NCI-H1417 (cell line): Measurements from ENCODE around the gene ANHX.

Source experiments
- DNase-seq, 3 experiments: peaks; one replicate each; lab custom pipeline; 2025; lab: John Stamatoyannopoulos, UW

The ANHX gene

DNA sequence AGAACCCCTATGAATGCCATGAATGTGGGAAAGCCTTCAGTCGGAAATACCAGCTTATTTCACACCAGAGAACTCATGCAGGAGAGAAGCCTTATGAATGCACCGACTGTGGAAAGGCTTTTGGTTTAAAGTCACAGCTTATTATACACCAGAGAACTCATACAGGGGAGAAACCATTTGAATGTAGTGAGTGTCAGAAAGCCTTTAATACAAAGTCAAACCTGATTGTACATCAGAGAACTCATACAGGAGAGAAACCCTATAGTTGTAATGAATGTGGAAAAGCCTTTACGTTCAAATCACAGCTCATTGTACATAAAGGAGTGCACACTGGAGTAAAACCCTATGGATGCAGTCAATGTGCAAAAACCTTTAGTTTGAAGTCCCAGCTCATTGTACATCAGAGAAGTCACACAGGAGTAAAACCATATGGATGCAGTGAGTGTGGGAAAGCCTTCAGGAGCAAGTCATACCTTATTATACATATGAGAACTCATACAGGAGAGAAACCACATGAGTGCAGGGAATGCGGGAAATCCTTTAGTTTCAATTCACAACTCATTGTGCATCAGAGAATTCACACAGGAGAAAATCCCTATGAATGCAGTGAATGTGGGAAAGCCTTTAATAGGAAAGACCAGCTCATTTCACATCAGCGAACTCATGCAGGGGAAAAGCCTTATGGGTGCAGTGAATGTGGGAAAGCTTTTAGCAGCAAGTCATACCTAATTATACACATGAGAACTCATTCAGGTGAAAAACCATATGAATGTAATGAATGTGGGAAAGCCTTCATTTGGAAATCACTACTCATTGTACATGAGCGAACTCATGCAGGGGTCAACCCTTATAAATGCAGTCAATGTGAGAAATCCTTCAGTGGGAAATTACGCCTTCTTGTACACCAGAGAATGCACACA lies 32.1 kb downstream of the ANHX start:
- DNase-seq, result peak in 1 of 3 experiments; percentile 24

DNA sequence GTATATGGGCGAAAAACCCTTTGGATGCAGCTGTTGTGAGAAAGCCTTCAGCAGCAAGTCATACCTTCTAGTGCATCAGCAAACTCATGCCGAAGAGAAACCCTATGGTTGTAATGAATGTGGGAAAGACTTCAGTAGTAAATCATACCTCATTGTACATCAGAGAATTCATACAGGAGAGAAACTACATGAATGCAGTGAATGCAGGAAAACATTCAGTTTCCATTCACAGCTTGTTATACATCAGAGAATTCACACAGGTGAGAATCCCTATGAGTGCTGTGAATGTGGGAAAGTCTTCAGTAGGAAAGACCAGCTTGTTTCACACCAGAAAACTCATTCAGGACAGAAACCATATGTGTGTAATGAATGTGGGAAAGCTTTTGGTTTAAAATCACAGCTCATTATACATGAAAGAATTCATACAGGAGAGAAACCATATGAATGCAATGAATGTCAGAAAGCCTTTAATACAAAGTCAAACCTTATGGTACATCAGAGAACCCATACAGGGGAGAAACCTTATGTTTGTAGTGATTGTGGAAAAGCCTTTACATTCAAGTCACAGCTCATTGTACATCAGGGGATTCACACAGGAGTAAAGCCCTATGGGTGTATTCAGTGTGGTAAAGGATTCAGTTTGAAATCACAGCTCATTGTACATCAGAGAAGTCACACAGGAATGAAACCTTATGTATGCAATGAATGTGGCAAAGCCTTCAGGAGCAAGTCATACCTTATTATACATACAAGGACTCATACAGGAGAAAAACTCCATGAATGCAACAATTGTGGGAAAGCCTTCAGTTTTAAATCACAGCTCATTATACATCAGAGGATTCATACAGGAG lies 33.0 kb downstream of the ANHX start:
- peak in 1 of 3 experiments; percentile 7 for DNase-seq

DNA sequence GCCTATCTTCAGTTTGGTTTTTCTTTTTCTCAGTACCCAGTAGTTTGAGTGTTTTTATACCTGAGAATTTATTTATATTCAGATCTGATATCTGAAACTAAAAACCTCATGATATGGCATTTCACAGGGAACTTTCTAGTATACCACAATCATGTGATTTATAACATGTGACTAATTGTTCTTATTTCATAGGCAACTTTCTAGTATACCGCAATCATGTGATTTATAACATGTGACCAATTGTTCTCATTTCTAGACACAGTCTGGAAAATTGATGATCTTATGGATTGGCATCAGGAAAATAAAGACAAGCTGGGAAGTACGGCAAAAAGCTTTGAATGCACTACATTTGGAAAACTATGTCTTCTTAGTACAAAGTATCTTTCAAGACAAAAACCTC lies 33.8 kb downstream of the ANHX start:
- DNase-seq, result no peak

DNA sequence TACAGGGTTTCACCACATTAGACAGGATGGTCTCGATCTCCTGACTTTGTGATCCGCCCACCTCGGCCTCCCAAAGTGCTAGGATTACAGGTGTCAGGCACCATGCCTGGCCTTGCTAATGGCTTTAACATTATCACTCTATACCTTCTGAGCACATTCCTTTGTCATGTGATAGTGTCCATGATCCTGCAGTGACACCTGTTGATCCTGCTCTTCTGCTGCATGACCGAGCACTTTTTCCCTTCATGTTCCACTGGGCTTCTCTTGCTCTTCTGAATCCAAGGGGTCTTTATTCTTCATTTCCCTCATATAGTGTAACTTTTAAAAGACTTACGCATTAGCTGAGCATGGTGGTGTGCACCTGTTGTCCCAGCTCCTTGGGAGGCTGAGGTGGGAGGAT lies 42.8 kb downstream of the ANHX start:
- no peak for DNase-seq

DNA sequence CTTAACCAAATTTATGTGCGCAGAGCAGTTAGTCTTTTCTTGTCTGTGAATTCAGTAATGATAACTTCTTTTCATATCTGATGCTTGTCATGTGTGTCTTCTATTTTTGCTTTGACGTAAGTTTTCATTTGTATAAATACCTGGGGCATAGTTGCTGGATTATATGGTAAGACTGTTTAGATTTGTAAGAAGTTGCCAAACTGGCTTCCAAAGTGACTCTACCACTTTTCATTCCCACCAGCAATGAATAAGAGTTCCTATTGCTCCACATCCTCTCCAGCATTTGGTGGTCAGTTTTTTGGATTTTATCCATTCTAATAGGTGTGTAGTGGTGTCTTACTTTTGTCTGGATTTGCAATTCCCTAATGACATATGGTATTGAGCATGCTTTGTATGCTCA lies 45.5 kb downstream of the ANHX start:
- DNase-seq, result no peak

DNA sequence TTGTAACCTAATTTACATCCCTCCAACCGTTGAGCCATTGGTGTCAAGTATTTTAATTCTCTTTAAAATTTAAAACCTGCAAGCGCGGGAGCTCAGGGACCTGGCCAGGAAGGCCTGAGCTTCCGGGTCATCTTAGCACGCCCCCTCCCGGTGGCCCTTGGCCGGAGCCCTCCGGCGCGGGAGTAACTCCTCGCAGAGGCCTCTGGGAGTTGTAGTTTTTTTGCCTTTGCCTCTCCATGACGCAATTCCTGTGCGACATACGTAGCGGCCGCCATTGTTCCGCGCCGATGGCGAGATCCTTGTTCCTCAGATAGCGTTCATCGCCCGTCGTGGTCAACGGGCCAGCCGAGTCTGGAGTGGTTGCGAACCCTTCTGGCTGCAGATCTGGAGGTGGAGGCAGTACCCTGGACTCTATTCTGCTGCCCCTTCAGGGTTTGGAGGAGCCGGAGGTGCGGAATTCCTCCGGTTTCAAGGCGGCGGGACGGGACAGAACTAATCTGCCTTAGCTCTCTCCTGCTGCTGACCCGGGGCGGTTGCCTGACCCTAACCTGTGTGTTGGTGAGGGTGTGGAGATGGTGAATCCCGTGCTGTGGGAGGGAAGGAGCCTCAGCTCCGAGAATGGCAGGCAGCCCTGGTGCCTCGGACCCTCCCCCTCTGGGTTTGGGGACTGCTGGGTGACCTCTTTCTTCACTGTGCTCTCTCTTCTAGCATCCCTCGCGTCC lies 54.3 kb downstream of the ANHX start, which contains the start of gene ZNF268:
Gene ZNF268 (plus strand): TSS at position 258 of the 722 bp plus-strand sequence. CDS start 503 bp downstream, outside the sequence.
- DNase-seq, result peak; percentile 87 to 94 (median 93)

DNA sequence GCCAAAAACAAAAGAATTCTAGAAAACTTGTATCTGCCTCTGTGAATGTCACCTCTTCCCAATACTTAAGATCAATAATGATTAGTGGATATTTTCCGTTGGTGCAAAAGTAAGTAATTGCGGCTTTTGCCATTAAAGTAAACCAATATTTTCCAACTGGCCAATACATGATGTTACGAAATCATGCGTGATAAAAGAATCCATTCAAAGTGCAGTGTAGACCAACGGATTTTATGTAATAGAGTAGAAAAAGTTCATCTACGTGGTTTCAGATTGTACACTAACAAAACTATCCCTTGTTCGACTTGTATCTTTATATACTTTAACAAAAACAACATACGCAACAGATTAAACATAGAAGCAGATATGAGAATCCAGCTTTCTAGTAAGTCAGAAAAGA lies 55.0 kb downstream of the ANHX start:
- no peak for DNase-seq

DNA sequence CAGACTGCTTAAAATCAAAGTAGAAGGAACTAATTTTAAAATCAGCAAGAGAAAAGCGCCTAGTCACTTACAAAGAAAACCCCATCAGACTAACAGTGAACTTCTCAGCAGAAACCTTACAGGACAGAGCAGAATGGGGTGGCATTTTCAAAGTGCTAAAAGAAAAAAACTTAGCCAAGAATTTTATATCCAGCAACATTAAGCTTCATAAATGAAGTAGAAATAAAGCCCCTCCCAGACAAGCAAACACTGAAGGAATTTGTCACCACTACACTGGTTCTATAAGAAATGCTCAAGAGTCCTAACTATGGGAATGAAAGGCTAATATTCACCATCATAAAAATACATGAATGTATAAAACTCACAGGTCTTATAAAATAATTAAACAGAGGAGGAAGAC lies 60.8 kb downstream of the ANHX start:
- no peak for DNase-seq

DNA sequence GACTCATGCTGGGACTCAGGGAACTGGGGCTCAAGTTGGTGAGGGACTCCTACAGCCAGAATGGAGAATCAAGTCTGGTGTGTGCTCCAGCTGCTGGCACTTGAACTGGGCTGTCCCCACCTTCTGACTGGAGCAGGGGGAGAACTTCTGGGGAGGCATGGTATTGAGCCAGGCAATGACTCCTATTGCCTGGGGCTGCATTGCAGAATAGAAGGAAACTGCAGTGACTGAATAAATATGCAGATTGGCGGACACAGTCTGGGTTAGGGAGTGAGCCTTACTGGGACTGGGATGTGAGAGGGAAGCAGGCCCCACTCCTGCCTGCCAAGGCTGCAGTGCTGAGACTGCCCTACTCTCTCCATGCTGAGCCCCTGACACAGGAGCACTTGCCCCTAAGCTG lies 63.2 kb downstream of the ANHX start:
- no peak for DNase-seq
